Right atrium auricular region (tissue), 2 donors: ENCODE data around the gene NOC4L. TPM values are rescaled to one million over a fixed set of nuclear protein-coding genes. Genes with fewer than 3 reads are reported as not detected.

Experiments
- DNase-seq: peaks from one replicate; pipeline ENCODE4 v3.0.0-alpha.2; 2019; ENCODE audit warnings: low spot score
- H3K27ac ChIP-seq, 2 donors: fragments of 200-600 bp; sonication (generic); 1 replicate in 1 of 2; 2 replicates in 1 of 2; pipeline ENCODE4 v1.5.1; 2016 to 2019
- H3K27me3 ChIP-seq, 2 donors: fragments of 200-600 bp; sonication (generic); one replicate each; pipeline versions ENCODE4 v1.5.1 to v1.6.0; 2017 to 2019
- H3K36me3 ChIP-seq: fragments of 200-600 bp; sonication (generic); one replicate; pipeline ENCODE4 v1.5.1; 2016
- H3K4me1 ChIP-seq, 2 donors: fragments of 200-600 bp; sonication (generic); one replicate each; pipeline versions ENCODE4 v1.5.1 to v1.6.0; 2017 to 2019
- H3K4me3 ChIP-seq, 2 donors: fragments of 200-600 bp; sonication (generic); 1 replicate in 1 of 2; 2 replicates in 1 of 2; pipeline ENCODE4 v1.5.1; 2017 to 2019; ENCODE audit warnings: mild to moderate bottlenecking in 1 of 2, moderate library complexity in 1 of 2
- H3K9me3 ChIP-seq, 2 donors: fragments of 200-600 bp; sonication (generic); one replicate each; pipeline ENCODE4 v1.5.1; 2019
- total RNA-seq, 2 donors: library from RNA; depleted of rRNA; stranded (reverse); fragments of >200 nt; gene quantifications; one replicate each; pipeline ENCODE4 v1.1.0, GENCODE V29; 2016
- TF ChIP-seq, protein P1 (sequence below), 2 donors: fragments of 200-600 bp; sonication (generic); IDR thresholded peaks; one replicate each; pipeline ENCODE4 v1.5.1; 2019; ENCODE audit warnings: antibody characterized with exemption in 2 of 2

NOC4L gene
- total RNA-seq, 2 donors from 2014 or later = 6.9 to 9.9 TPM

DNA sequence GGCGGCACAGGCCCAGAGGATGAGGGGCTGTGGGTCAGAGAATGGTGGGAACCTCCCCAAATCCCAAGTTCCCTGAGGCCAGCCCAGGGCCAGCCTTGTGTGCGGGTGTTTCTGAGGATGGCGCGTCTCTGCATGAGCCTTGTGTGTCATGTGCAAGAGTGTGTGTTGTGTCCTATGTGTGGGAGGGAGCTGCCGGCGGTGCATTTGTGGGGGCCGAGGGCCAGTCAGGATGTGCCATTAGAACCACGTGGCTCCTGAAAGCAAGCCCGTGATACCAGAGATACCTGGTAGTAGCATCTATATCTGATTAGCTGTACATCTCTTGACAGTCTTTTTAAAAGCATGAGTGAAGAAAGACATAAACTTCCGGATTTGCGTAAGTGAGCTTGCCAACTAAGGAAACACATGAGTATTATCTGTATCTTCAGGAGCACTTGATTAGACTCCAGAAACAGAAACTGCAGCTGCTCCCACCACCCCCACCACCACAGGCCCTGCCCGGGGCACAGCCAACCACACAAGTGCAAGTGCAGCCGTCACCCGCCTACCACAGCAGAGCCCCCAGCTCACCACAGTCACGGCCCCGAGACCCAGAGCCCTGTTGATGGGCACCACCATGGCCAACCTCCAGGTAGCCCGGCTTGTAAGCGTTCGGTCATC, 19.4 kb upstream of the NOC4L start:
- H3K27me3 ChIP-seq = no peaks in the 10 kb centered on the region
- TF ChIP-seq, protein P1, sequence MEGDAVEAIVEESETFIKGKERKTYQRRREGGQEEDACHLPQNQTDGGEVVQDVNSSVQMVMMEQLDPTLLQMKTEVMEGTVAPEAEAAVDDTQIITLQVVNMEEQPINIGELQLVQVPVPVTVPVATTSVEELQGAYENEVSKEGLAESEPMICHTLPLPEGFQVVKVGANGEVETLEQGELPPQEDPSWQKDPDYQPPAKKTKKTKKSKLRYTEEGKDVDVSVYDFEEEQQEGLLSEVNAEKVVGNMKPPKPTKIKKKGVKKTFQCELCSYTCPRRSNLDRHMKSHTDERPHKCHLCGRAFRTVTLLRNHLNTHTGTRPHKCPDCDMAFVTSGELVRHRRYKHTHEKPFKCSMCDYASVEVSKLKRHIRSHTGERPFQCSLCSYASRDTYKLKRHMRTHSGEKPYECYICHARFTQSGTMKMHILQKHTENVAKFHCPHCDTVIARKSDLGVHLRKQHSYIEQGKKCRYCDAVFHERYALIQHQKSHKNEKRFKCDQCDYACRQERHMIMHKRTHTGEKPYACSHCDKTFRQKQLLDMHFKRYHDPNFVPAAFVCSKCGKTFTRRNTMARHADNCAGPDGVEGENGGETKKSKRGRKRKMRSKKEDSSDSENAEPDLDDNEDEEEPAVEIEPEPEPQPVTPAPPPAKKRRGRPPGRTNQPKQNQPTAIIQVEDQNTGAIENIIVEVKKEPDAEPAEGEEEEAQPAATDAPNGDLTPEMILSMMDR (IDR thresholded peaks at IDR 0.05) = no peak
- DNase-seq = no peak
- peaks cover 46% of the 10 kb centered on the region for H3K36me3 ChIP-seq
- no peak overlapping the region for H3K27ac ChIP-seq
- H3K4me1 ChIP-seq = no peaks in the 10 kb centered on the region
- H3K9me3 ChIP-seq = peaks cover 0 to 11% of the 10 kb centered on the region in 2 donors
- H3K4me3 ChIP-seq = no peak overlapping the region

DNA sequence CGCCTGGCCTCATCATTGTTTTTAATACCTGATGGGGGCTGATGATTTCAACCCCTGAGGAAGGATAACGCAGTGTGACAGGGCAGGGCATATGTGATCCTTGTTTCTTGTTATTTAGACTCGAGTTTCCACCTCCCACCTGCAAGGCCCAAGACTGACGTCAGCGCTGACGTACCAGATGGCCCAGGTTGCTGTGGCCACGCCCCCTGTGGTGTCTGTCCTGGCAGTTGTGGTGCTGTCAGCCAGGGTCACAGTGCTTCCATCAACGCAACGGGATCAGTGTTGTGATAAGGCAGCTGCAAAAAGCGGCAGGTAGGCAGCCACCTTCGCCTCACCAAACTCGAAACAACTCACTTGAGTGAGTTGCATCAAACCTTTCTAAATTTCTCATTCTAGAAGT, 18.5 kb upstream of the NOC4L start:
- Histone ChIP-seq H3K27ac (no peak overlapping the region), H3K27me3 (no peaks in the 10 kb centered on the region), H3K9me3 (peaks cover 0 to 11% of the 10 kb centered on the region in 2 donors), H3K4me3 (no peak overlapping the region), H3K4me1 (no peaks in the 10 kb centered on the region), H3K36me3 (peaks cover 46% of the 10 kb centered on the region)
- no peak for DNase-seq
- TF ChIP-seq, protein P1 (IDR thresholded peaks at IDR 0.05) = no peak

DNA sequence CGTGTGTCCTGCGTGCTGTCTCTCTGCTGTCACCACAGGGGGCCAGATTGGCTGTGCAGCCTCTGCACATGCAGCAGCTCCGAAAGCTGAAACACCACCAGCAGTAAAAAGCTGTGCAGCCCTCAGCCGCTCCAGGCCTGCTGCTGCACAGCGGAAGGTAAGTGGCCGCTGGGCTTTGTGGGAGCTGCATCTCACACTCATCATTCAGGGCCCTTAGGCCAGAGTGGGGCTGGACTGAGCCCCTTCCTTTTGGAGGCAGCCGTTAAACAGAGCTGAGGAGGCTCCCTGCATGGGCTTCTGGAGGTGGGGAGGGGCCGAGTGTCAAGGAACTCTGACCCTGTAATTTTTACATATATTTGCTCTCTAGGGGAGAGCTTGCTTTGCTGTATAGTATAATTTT, 17.2 kb upstream of the NOC4L start:
- TF ChIP-seq, protein P1 (IDR thresholded peaks at IDR 0.05) = no peak
- Histone ChIP-seq H3K27ac (no peak overlapping the region), H3K9me3 (peaks cover 0 to 11% of the 10 kb centered on the region in 2 donors), H3K36me3 (peaks cover 39% of the 10 kb centered on the region), H3K4me3 (no peak overlapping the region), H3K27me3 (no peaks in the 10 kb centered on the region), H3K4me1 (no peaks in the 10 kb centered on the region)
- DNase-seq = no peak

DNA sequence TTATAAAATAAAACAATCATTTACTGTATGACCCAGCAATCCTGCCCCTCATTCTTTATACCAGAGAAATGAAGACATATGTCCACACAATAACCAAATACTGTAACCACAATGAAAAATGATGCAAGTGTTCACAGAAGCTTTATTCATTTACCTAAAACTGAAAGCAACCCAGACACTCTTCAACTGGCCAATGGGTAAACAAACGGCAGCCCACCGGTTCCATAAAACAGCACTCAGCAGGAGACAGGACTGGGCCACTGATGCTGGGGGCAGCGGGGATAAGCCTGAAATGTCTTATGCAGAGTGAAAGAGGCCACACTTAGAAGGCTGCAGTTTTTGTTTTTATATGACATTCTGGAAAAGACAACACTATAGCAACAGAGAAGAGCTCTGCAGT, 15.2 kb upstream of the NOC4L start:
- H3K9me3 ChIP-seq = peaks cover 0 to 11% of the 10 kb centered on the region in 2 donors
- no peak overlapping the region for H3K4me3 ChIP-seq
- no peak overlapping the region for H3K27ac ChIP-seq
- no peak for DNase-seq
- TF ChIP-seq, protein P1 (IDR thresholded peaks at IDR 0.05) = no peak
- no peaks in the 10 kb centered on the region for H3K4me1 ChIP-seq
- H3K36me3 ChIP-seq = peaks cover 31% of the 10 kb centered on the region
- H3K27me3 ChIP-seq = no peaks in the 10 kb centered on the region

DNA sequence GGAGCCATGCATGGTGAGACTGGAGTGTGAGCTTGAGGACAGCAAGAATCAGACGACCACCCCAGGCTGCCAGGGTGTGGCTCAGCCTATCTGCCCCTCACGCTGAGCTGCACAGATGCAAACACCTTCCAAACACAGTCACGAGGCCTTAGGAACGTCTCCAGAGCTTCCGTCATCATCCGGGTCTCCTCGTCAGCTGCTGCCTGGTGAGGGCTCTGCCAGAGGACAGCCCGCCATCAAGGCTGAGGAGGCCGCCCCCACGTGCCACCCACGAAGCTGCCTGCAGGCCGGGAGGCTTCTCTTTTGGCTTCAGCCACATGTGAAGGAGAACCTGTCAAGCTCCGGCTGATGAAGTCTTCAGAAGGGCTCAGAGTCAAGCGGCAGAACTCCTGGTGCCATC, 13.6 kb upstream of the NOC4L start:
- peaks cover 0 to 11% of the 10 kb centered on the region in 2 donors for H3K9me3 ChIP-seq
- H3K27me3 ChIP-seq = no peaks in the 10 kb centered on the region
- no peak overlapping the region for H3K27ac ChIP-seq
- TF ChIP-seq, protein P1 (IDR thresholded peaks at IDR 0.05) = no peak
- no peaks in the 10 kb centered on the region for H3K4me1 ChIP-seq
- no peak overlapping the region for H3K4me3 ChIP-seq
- no peak for DNase-seq
- peaks cover 23% of the 10 kb centered on the region for H3K36me3 ChIP-seq

DNA sequence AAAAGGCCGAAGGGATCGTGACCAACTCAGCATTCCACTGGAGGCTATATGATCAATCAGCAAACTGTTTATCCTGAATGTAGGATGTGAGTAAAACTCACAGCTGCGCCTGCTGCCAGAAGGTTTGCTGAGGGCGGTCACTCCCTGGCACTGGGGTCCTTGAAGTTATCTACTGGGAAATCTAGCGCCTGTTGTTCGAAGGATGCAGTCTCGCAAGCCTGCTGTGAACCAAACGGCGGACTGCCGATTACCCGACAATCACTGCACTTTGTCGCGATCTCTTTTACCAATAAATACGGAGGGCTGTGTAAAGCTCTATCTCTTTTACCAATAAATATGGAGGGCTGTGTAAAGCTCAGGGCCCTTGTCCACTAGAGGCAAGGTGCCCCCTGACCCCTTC, 13.0 kb upstream of the NOC4L start:
- H3K27me3 ChIP-seq = no peaks in the 10 kb centered on the region
- H3K4me1 ChIP-seq = no peaks in the 10 kb centered on the region
- peaks cover 18% of the 10 kb centered on the region for H3K36me3 ChIP-seq
- peaks cover 0 to 11% of the 10 kb centered on the region in 2 donors for H3K9me3 ChIP-seq
- TF ChIP-seq, protein P1 (IDR thresholded peaks at IDR 0.05) = no peak
- no peak overlapping the region for H3K27ac ChIP-seq
- H3K4me3 ChIP-seq = no peak overlapping the region
- no peak for DNase-seq
